ENCODE results near the gene SH3BGRL2.
"Not testable (repeated sequence)": the region's sequence is repeated elsewhere in the genome, so short reads cannot be mapped to it uniquely, and the experiment has no call there.

Gene SH3BGRL2

DNA sequence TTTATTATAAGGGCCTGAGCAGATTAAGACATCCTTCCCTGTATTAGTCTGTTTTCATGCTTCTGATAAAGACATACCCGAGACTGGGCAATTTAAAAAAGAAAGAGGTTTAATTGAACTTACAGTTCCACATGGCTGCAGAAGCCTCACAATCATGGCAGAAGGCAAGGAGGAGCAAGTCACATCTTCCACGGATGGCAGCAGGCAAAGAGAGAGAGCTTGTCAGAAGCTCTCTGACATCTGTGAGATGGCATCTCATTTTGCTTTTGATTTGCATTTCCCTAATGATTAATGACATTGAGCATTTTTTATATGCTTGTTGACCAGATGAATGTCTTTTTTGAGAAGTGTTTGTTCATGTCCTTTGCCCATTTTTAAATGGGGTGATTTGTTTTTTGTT, 114.2 kb downstream of the SH3BGRL2 start:
- not testable (repeated sequence) for DNase-seq (ENCODE audit: low read depth)

DNA sequence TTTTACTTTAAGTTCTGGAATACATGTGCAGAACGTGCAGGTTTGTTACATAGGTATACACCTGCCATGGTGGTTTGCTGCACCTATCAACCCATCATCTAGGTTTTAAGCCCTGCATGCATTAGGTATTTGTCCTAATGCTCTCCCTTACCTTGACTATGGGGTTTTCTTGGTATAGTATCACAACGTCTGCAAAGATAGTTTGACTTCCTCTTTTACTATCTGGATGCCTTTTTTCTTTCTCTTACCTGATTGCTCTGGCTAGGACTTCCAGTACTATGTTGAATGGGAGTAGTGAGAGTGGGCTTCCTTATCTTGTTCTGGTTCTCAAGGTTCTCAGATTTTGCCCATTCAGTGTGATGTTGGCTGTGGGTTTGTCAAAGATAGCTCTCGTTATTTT, 115.2 kb downstream of the SH3BGRL2 start:
- DNase-seq (ENCODE audit: low read depth): not testable (repeated sequence)

DNA sequence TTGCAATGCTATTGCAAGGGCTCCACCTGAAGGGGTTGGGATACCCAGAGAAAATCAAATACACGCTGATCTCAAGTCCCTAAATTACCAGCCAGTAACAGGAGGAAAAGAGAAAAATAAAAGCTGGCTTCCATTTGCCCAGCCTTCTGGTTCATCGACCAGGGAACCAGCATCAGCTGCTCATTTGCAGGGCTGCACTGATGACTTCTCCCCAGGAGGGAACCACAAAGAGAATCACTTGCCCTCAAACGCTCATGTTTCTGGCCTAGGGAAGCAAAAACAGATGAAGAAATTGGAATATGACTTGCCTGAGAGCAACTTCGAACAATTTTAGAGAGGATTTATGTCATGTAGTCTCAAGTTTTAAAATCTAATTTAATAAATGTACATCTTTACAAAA, 119.7 kb downstream of the SH3BGRL2 start:
- DNase-seq (ENCODE audit: low read depth): no peak

Measured in activated T-helper 9 cell treated with anti-CD3 and anti-CD28 coated beads, Interleukin-2, amount 50 U/mL, for 16 hours (primary cell).